Sciatic nerve (tissue), 1 donor: Measurements from ENCODE around the gene CGB7. TPM values are rescaled to one million over a fixed set of nuclear protein-coding genes. Genes with fewer than 3 reads are reported as not detected.

Source experiments
- microRNA-seq: library from miRNA; unstranded; fragments of <30 nt; microRNA quantifications from one replicate; pipeline ENCODE4 v1.2.0, GENCODE V29; 2020
- total RNA-seq: library from RNA; stranded (reverse); fragmentation: NEBNext Ultra II Directional; extraction: Animal tissue kit (Norgen Biotek cat#: 25700); gene quantifications from one replicate; pipeline ENCODE4 v1.2.1, GENCODE V29; 2021
- donor health status: DM: no; HTN: no; CAD: no.

The CGB7 gene
- total RNA-seq, 1 donor from 2014 or later, result not detected

Small RNA genes lying within 50 kb of the gene (microRNA-seq; reads per million reads assigned to microRNA genes)
- not detected for gene MIR6798

Other genes with a start within 250 kb of the CGB7 start
- 38.0 TPM for gene BCAT2, start 246.7 kb downstream of the CGB7 start, total RNA-seq
- gene HSD17B14, start 221.3 kb downstream of the CGB7 start, total RNA-seq, result 22.2 TPM
- 519 TPM for gene PLEKHA4, start 189.1 kb downstream of the CGB7 start, total RNA-seq
- 95.8 TPM for gene PPP1R15A, start 185.3 kb downstream of the CGB7 start, total RNA-seq
- 1.1 TPM for gene TULP2, start 159.0 kb downstream of the CGB7 start, total RNA-seq
- gene NUCB1, start 157.4 kb downstream of the CGB7 start, total RNA-seq, result 262 TPM
- 1.1 TPM for gene DHDH, start 124.0 kb downstream of the CGB7 start, total RNA-seq
- gene BAX, start 102.9 kb downstream of the CGB7 start, total RNA-seq, result 48.0 TPM
- 3,094 TPM for gene FTL, start 92.4 kb downstream of the CGB7 start, total RNA-seq
- 42.0 TPM for gene GYS1, start 64.4 kb downstream of the CGB7 start, total RNA-seq
- gene RUVBL2, start 63.9 kb downstream of the CGB7 start, total RNA-seq, result 29.9 TPM
- not detected for gene LHB, start 40.7 kb downstream of the CGB7 start, total RNA-seq
- gene CGB3, start 33.4 kb downstream of the CGB7 start, total RNA-seq, result not detected
- gene CGB2, start 25.9 kb downstream of the CGB7 start, total RNA-seq, result not detected
- not detected for gene CGB1, start 20.9 kb downstream of the CGB7 start, total RNA-seq
- gene CGB5, start 13.9 kb downstream of the CGB7 start, total RNA-seq, result not detected
- gene CGB8, start 8.6 kb downstream of the CGB7 start, total RNA-seq, result not detected
- gene NTF4, start 7.1 kb upstream of the CGB7 start, total RNA-seq, result not detected
- gene KCNA7, start 14.9 kb upstream of the CGB7 start, total RNA-seq, result not detected
- gene SNRNP70, start 27.7 kb upstream of the CGB7 start, total RNA-seq, result 299 TPM
- 9.8 TPM for gene LIN7B, start 56.6 kb upstream of the CGB7 start, total RNA-seq
- gene C19orf73, start 61.4 kb upstream of the CGB7 start, total RNA-seq, result 0.67 TPM
- gene PPFIA3, start 61.8 kb upstream of the CGB7 start, total RNA-seq, result 6.3 TPM
- gene HRC, start 97.6 kb upstream of the CGB7 start, total RNA-seq, result 5.1 TPM
- gene TRPM4, start 100.0 kb upstream of the CGB7 start, total RNA-seq, result 32.5 TPM